ENCODE results near the gene ERMP1.
"Not testable (repeated sequence)": the region's sequence is repeated elsewhere in the genome, so short reads cannot be mapped to it uniquely, and the experiment has no call there.

Gene ERMP1

DNA sequence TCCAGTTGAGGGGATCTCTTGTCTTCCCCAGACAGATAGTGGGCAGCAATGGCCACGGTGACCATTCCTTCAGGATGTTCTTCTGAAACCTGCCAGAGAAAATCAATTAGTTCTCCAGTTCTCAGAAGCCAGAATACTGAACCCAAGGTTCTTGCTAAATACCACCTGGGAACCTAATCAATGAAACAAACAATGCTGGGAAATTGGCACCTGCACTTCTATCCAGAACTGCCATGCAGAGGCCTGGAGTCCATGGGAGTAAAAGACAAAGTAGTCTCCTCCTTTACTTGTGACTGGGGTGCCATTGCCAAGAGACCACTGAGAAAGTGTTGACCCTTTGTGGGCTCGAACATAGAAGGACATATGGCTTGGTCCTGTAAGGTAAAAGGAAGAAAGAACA is 45.7 kb downstream of the ERMP1 start:
- no peaks in the 10 kb centered on the region for H3K9me3 ChIP-seq (ENCODE audit: control insufficient read depth in 1 of 2, low read length in 2 of 2)
- no peak overlapping the region for H3K9ac ChIP-seq (ENCODE audit: low read depth in 1 of 2, low read length in 2 of 2)
- H3K27me3 ChIP-seq (ENCODE audit: control insufficient read depth in 1 of 2, insufficient read depth in 2 of 2, low read length in 2 of 2): no peaks in the 10 kb centered on the region
- peaks cover 26 to 47% of the 10 kb centered on the region in 2 donors for H3K36me3 ChIP-seq (ENCODE audit: control insufficient read depth in 1 of 2, insufficient read depth in 2 of 2, low read length in 2 of 2)
- peaks cover 0 to 4% of the 10 kb centered on the region in 2 donors for H3K4me1 ChIP-seq (ENCODE audit: control insufficient read depth in 1 of 2, insufficient read depth in 2 of 2, low read length in 2 of 2)
- no peak overlapping the region for H3K4me3 ChIP-seq (ENCODE audit: low read depth in 1 of 2, low read length in 2 of 2)
- no peak overlapping the region for H3K27ac ChIP-seq (ENCODE audit: low read depth, low read length)

DNA sequence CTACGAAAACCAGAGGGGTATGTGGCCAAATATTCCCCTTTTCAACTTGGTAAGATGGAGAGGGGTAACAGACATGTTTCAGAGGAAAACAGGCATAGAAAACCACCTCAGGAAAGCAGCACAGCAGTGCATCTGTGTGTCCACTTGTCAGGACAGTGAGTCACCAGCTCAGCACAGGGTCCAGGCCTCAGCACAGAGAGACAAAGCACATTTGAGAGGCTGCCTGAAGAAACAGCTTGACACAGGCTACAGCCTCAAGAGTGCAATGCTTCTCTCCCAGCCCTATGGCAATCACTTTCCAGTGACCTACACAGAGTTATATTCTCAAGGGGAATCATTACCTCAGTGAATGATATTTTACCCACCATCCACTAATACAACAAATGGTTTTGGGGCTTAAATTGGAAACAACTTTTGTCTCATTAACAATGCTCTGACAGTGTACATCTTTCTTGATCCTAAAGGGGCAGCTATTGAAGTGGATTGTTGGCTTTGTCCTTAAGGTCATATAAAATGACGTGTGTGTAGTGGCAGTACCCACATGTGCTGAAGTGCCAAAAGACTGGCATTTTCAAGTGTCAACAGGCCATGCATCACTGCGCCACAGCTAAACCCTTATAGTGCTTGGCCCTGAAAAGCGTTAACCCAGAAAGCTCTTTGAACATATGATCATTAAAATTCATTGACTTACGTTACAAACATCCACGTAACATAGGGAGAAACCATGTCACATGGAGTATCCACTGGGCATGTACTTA is 46.4 kb downstream of the ERMP1 start:
- Histone ChIP-seq H3K27ac (ENCODE audit: low read depth, low read length) (no peak overlapping the region), H3K36me3 (ENCODE audit: control insufficient read depth in 1 of 2, insufficient read depth in 2 of 2, low read length in 2 of 2) (peaks cover 26 to 47% of the 10 kb centered on the region in 2 donors), H3K4me3 (ENCODE audit: low read depth in 1 of 2, low read length in 2 of 2) (no peak overlapping the region), H3K27me3 (ENCODE audit: control insufficient read depth in 1 of 2, insufficient read depth in 2 of 2, low read length in 2 of 2) (no peaks in the 10 kb centered on the region), H3K9ac (ENCODE audit: low read depth in 1 of 2, low read length in 2 of 2) (no peak overlapping the region), H3K9me3 (ENCODE audit: control insufficient read depth in 1 of 2, low read length in 2 of 2) (no peaks in the 10 kb centered on the region), H3K4me1 (ENCODE audit: control insufficient read depth in 1 of 2, insufficient read depth in 2 of 2, low read length in 2 of 2) (peaks cover 0 to 4% of the 10 kb centered on the region in 2 donors)

DNA sequence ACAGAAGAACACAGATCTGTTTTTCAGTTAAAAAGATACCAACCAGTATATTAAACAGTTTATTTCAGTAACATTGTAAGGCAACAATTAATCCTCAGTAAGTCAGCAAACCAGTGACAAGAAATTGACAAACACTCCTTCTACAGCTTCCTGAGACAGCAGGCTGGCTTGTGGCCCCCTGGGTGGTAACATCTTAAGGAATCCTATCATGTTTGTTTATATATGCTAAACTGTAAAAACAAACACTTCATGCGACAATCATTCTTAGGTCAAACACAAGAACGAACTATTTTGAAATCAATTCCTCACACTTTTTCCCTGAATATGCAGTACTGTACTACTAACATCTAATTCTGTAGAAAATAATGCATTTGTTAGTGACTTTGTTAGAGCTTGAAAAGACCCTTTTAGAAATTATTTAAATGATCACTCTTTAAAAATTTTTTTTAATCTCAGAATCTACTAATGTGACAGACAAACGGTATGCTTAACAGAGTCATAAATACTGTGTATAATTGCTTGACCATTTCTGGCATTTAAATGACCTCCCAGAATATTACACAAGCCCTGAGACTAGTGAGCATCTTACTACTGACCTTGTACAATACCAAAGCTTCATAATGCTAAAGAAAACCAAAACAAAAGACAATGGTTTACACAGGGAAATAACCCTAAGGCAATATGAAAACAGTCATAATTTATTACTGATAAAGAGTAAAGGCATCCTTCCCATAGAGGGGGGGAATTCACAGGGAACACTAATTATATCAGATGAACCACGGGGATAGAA is 48.2 kb downstream of the ERMP1 start:
- peaks cover 22 to 54% of the 10 kb centered on the region in 2 donors for H3K36me3 ChIP-seq (ENCODE audit: control insufficient read depth in 1 of 2, insufficient read depth in 2 of 2, low read length in 2 of 2)

DNA sequence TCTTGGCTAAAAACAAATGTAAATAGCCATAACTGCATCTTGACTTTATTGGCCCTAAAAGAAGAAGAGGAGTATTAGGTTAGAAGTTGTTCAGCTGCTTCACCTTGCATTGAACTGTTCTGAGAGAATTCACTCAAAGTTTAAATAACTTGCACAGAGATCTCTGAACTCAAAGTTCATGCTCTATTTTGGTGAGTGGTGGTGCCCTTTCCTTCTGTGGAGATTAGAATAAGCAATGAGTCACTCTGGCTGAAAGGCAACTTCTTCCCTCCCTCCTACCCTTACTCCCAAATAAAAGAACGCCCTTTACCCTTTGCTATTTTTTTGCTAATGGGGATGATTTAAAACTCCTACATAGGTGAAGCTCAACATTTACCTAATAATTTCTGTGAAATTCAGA is 48.9 kb downstream of the ERMP1 start:
- Histone ChIP-seq H3K9me3 (ENCODE audit: control insufficient read depth in 1 of 2, low read length in 2 of 2) (peaks cover 4 to 8% of the 10 kb centered on the region in 2 donors), H3K27me3 (ENCODE audit: control insufficient read depth in 1 of 2, insufficient read depth in 2 of 2, low read length in 2 of 2) (no peaks in the 10 kb centered on the region), H3K9ac (ENCODE audit: low read depth in 1 of 2, low read length in 2 of 2) (no peak overlapping the region), H3K27ac (ENCODE audit: low read depth, low read length) (no peak overlapping the region), H3K4me3 (ENCODE audit: low read depth in 1 of 2, low read length in 2 of 2) (no peak overlapping the region), H3K36me3 (ENCODE audit: control insufficient read depth in 1 of 2, insufficient read depth in 2 of 2, low read length in 2 of 2) (peaks cover 29 to 57% of the 10 kb centered on the region in 2 donors), H3K4me1 (ENCODE audit: control insufficient read depth in 1 of 2, insufficient read depth in 2 of 2, low read length in 2 of 2) (peaks cover 0 to 4% of the 10 kb centered on the region in 2 donors)

More for the DNA sequence above, 48.2 kb downstream of the ERMP1 start:
- Histone ChIP-seq H3K4me3 (ENCODE audit: low read depth in 1 of 2, low read length in 2 of 2) (no peak overlapping the region), H3K27me3 (ENCODE audit: control insufficient read depth in 1 of 2, insufficient read depth in 2 of 2, low read length in 2 of 2) (no peaks in the 10 kb centered on the region), H3K27ac (ENCODE audit: low read depth, low read length) (no peak overlapping the region), H3K9me3 (ENCODE audit: control insufficient read depth in 1 of 2, low read length in 2 of 2) (peaks cover under 1 to 1% of the 10 kb centered on the region in 2 donors), H3K4me1 (ENCODE audit: control insufficient read depth in 1 of 2, insufficient read depth in 2 of 2, low read length in 2 of 2) (peaks cover 0 to 4% of the 10 kb centered on the region in 2 donors), H3K9ac (ENCODE audit: low read depth in 1 of 2, low read length in 2 of 2) (no peak overlapping the region)

DNA sequence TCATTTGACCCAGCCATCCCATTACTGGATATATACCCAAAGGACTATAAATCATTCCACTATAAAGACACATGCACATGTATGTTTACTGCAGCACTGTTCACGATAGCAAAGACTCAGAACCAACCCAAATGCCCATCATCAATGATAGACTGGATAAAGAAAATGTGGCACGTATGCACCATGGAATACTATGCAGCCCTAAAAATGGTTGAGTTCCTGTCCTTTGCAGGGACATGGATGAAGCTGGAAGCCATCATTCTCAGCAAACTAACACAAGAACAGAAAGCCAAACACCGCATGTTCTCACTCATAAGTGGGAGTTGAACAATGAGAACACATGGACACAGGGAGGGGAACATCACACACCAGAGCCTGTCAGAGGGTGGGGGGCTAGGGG is 49.5 kb downstream of the ERMP1 start:
- H3K4me3 ChIP-seq (ENCODE audit: low read depth in 1 of 2, low read length in 2 of 2); H3K27me3 ChIP-seq (ENCODE audit: control insufficient read depth in 1 of 2, insufficient read depth in 2 of 2, low read length in 2 of 2); H3K4me1 ChIP-seq (ENCODE audit: control insufficient read depth in 1 of 2, insufficient read depth in 2 of 2, low read length in 2 of 2); H3K9ac ChIP-seq (ENCODE audit: low read depth in 1 of 2, low read length in 2 of 2); H3K27ac ChIP-seq (ENCODE audit: low read depth, low read length): not testable (repeated sequence)
- Histone ChIP-seq H3K9me3 (ENCODE audit: control insufficient read depth in 1 of 2, low read length in 2 of 2) (peaks cover 9 to 14% of the 10 kb centered on the region in 2 donors), H3K36me3 (ENCODE audit: control insufficient read depth in 1 of 2, insufficient read depth in 2 of 2, low read length in 2 of 2) (peaks cover 35 to 62% of the 10 kb centered on the region in 2 donors)

DNA sequence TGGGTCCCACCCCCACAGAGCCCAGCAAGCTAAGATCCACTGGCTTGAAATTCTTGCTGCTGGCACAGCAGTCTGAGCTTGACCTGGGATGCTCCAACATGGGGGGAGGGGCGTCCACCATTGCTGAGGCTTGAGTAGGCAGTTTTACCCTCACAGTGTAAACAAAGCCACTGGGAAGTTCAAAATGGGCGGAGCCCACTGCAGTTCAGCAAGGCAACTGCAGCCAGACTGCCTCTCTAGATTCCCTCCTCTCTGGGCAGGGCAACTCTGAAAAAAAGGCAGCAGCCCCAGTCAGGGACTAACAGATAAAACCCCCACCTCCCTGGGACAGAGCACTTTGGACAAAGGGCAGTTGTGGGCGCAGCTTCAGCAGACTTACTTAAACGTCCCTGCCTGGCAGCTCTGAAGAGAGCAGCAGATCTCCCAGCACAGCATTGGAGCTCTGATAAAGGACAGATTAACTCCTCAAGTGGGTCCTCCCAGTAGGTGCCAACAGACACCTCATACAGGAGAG is 53.2 kb downstream of the ERMP1 start:
- H3K4me1 ChIP-seq (ENCODE audit: control insufficient read depth in 1 of 2, insufficient read depth in 2 of 2, low read length in 2 of 2); H3K27ac ChIP-seq (ENCODE audit: low read depth, low read length); H3K27me3 ChIP-seq (ENCODE audit: control insufficient read depth in 1 of 2, insufficient read depth in 2 of 2, low read length in 2 of 2); H3K9ac ChIP-seq (ENCODE audit: low read depth in 1 of 2, low read length in 2 of 2); H3K4me3 ChIP-seq (ENCODE audit: low read depth in 1 of 2, low read length in 2 of 2): not testable (repeated sequence)
- peaks cover 28 to 47% of the 10 kb centered on the region in 2 donors for H3K36me3 ChIP-seq (ENCODE audit: control insufficient read depth in 1 of 2, insufficient read depth in 2 of 2, low read length in 2 of 2)
- H3K9me3 ChIP-seq (ENCODE audit: control insufficient read depth in 1 of 2, low read length in 2 of 2): peaks cover 10 to 15% of the 10 kb centered on the region in 2 donors

DNA sequence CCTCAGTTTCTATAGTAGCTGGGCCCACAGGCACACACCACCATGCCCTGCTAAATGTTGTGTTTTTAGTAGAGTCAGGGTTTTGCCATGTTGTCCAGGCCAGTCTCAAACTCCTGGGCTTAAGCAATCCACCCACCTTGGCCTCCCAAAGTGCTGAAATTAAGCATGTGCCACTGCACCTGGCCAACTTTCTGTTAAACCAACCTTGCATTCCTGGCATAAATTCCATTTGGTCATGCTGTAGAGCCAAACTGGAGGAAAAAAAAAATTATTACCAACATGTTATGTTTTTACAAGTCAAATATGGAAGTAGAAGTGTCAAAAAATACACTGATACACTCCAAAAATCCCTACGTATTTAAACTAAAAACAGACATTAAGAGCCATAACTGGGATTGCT is 54.1 kb downstream of the ERMP1 start:
- Histone ChIP-seq H3K9me3 (ENCODE audit: control insufficient read depth in 1 of 2, low read length in 2 of 2) (peaks cover 10 to 15% of the 10 kb centered on the region in 2 donors), H3K9ac (ENCODE audit: low read depth in 1 of 2, low read length in 2 of 2) (no peak overlapping the region), H3K27ac (ENCODE audit: low read depth, low read length) (no peak overlapping the region), H3K36me3 (ENCODE audit: control insufficient read depth in 1 of 2, insufficient read depth in 2 of 2, low read length in 2 of 2) (peaks cover 35 to 56% of the 10 kb centered on the region in 2 donors), H3K4me1 (ENCODE audit: control insufficient read depth in 1 of 2, insufficient read depth in 2 of 2, low read length in 2 of 2) (no peaks in the 10 kb centered on the region), H3K4me3 (ENCODE audit: low read depth in 1 of 2, low read length in 2 of 2) (no peak overlapping the region), H3K27me3 (ENCODE audit: control insufficient read depth in 1 of 2, insufficient read depth in 2 of 2, low read length in 2 of 2) (no peaks in the 10 kb centered on the region)

DNA sequence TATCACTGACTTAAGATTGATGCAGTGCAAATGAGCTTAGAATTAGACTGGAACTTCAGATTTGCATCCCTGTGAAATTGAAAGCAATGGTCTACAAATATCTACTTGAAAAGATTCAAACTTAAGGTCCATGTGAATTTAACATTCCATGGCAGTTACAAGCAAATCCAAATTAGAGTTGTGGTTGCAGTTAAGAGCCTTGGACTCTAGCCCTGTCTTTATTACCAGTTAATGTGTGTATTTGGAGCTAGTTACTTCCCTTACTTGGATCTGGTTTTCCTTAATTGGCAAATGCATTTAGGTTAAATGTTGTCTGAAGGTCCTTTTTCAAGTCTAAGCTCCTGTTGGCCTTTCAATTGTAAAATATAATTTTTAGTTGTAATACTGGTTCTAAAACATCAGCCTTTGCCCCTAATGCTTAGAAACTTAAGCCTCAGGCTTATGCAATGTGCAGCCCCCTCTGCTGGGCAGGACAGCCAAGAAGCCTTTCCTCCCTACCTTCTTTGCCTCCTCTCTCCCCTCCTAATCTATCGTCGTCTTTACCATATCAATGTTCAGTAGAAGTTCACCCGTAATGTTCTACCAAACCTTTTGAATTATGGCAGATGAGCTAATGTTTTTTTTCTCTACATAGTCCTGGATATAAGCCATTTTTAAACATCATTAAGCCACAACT is 59.5 kb downstream of the ERMP1 start:
- Histone ChIP-seq H3K36me3 (ENCODE audit: control insufficient read depth in 1 of 2, insufficient read depth in 2 of 2, low read length in 2 of 2) (peaks cover 44 to 51% of the 10 kb centered on the region in 2 donors), H3K9me3 (ENCODE audit: control insufficient read depth in 1 of 2, low read length in 2 of 2) (peaks cover under 1 to 1% of the 10 kb centered on the region in 2 donors)

DNA sequence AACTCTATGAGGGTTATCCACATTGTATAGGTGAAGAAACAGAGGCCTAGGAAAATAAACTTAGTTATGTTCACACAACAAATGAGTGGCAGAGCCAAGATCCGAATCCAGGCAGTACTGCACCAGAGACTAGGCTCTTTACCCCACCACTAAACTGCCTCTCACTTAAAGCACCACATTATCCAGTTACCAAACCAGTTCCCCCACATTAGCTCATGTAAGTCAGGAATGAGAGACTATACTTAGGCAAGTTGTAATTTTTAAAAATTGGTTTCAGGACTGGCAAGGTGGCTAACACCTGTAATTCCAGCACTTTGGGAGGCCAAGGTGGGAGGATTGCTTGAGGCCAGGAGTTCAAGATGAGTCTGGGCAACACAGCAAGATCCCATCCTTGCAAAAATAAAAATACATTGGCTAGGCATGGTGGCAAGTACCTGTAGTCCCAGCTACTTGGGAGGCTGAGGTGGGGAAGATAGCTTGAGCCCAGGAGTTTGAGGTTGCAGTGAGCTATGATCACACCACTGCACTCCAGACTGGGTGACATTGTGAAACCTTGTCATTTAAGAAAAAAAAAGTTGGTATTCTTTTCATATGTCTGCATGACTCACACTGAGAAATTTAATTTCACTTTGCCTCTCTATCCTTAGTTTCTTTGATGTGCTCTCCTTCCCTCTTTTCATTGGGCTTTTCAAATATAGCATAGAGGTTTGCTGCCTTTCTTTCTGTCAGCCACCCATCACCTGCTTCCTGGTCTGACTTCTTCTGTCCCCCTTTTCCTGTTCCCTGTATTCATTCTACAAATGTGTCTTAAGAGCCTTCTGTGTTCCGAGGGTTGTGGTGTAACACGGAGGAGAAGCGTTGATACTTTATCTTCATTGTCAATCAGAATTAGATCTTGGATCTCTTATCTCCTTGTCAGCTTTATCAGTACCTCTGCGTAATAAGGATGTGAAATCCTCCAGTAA is 64.7 kb downstream of the ERMP1 start:
- H3K27me3 ChIP-seq (ENCODE audit: control insufficient read depth in 1 of 2, insufficient read depth in 2 of 2, low read length in 2 of 2): no peaks in the 10 kb centered on the region
- H3K36me3 ChIP-seq (ENCODE audit: control insufficient read depth in 1 of 2, insufficient read depth in 2 of 2, low read length in 2 of 2): peaks cover 40 to 62% of the 10 kb centered on the region in 2 donors
- H3K4me1 ChIP-seq (ENCODE audit: control insufficient read depth in 1 of 2, insufficient read depth in 2 of 2, low read length in 2 of 2): no peaks in the 10 kb centered on the region
- H3K9ac ChIP-seq (ENCODE audit: low read depth in 1 of 2, low read length in 2 of 2): no peak overlapping the region
- no peak overlapping the region for H3K4me3 ChIP-seq (ENCODE audit: low read depth in 1 of 2, low read length in 2 of 2)
- H3K9me3 ChIP-seq (ENCODE audit: control insufficient read depth in 1 of 2, low read length in 2 of 2): no peaks in the 10 kb centered on the region
- no peak overlapping the region for H3K27ac ChIP-seq (ENCODE audit: low read depth, low read length)

More for the DNA sequence above, 59.5 kb downstream of the ERMP1 start:
- Histone ChIP-seq H3K27ac (ENCODE audit: low read depth, low read length) (no peak overlapping the region), H3K27me3 (ENCODE audit: control insufficient read depth in 1 of 2, insufficient read depth in 2 of 2, low read length in 2 of 2) (no peaks in the 10 kb centered on the region), H3K9ac (ENCODE audit: low read depth in 1 of 2, low read length in 2 of 2) (no peak overlapping the region), H3K4me1 (ENCODE audit: control insufficient read depth in 1 of 2, insufficient read depth in 2 of 2, low read length in 2 of 2) (no peaks in the 10 kb centered on the region), H3K4me3 (ENCODE audit: low read depth in 1 of 2, low read length in 2 of 2) (no peak overlapping the region)
